SK-N-SH (cell line): ENCODE data around the gene ATP8A2. TPM values are rescaled to one million over a fixed set of nuclear protein-coding genes. Genes with fewer than 3 reads are reported as not detected.

Source experiments
- CTCF ChIA-PET: fragments of 300-600, 350-600 bp; formaldehyde crosslinking; extraction: SDS; loops from one replicate; lab custom pipeline; 2021; lab: Yijun Ruan, JAX
- POLR2A ChIA-PET: fragments of 350-600 bp; sonication (Branson Sonifier 250); formaldehyde crosslinking; extraction: SDS; loops from one replicate; lab custom pipeline; 2020; ENCODE audit warnings: antibody characterized with exemption, inconsistent platforms; lab: Yijun Ruan, JAX
- DNase-seq: peaks from one replicate; pipeline ENCODE4 v3.0.0; 2012
- H2AFZ ChIP-seq: fragments of 200-600 bp; sonication (generic); 2 replicates; pipeline ENCODE4 v1.8.1; 2016; ENCODE audit warnings: antibody characterized with exemption, mild to moderate bottlenecking, low read depth
- H3F3A ChIP-seq: fragments of 200-600 bp; sonication (generic); replicated peaks from 2 replicates; pipeline ENCODE3; 2016; ENCODE audit warnings: antibody characterized with exemption, mild to moderate bottlenecking; ENCODE audit not compliant: insufficient read depth
- H3K27ac ChIP-seq, 2 experiments: fragments of 200-500 bp in 1 of 2; fragments of 200-600 bp in 1 of 2; sonication (Bioruptor generic) in 1 of 2; sonication (generic), shearing (Covaris generic) in 1 of 2; 2 replicates each; pipeline versions ENCODE4 v1.5.1 to v1.6.1; 2014 to 2016; ENCODE audit warnings: low read depth in 2 of 2, inconsistent platforms in 1 of 2, low read length in 1 of 2, mild to moderate bottlenecking in 1 of 2, mixed read lengths in 1 of 2
- H3K27me3 ChIP-seq: fragments of 200-600 bp; sonication (generic), shearing (Covaris generic); 2 replicates; pipeline ENCODE4 v1.6.1; 2016; ENCODE audit warnings: mixed run types; ENCODE audit not compliant: insufficient read depth
- H3K36me3 ChIP-seq, 2 experiments: fragments of 200-500 bp in 1 of 2; fragments of 200-600 bp in 1 of 2; sonication (Bioruptor generic) in 1 of 2; sonication (generic) in 1 of 2; replicated peaks in 1 of 2; 2 replicates each; pipeline versions ENCODE3 to v1.5.1; 2014 to 2016; ENCODE audit warnings: low read length in 1 of 2, mild to moderate bottlenecking in 1 of 2; ENCODE audit not compliant: insufficient read depth in 2 of 2, control insufficient read depth in 1 of 2
- H3K4me1 ChIP-seq, 2 experiments: fragments of 200-500 bp in 1 of 2; fragments of 200-600 bp in 1 of 2; sonication (Bioruptor generic) in 1 of 2; sonication (generic), shearing (Covaris generic) in 1 of 2; 2 replicates each; pipeline versions ENCODE4 v1.5.1 to v1.6.1; 2014 to 2016; ENCODE audit warnings: low read depth in 1 of 2, low read length in 1 of 2, mixed run types in 1 of 2; ENCODE audit not compliant: insufficient read depth in 2 of 2, control insufficient read depth in 1 of 2
- H3K4me2 ChIP-seq: fragments of 200-600 bp; sonication (generic), shearing (Covaris generic); 2 replicates; pipeline ENCODE4 v1.6.1; 2017; ENCODE audit warnings: mixed run types
- H3K4me3 ChIP-seq, 2 experiments: fragments of 200-500 bp in 1 of 2; fragments of 200-600 bp in 1 of 2; sonication (Bioruptor generic) in 1 of 2; sonication (generic), shearing (Covaris generic) in 1 of 2; 2 replicates each; pipeline versions ENCODE4 v1.5.1 to v1.8.1; 2014 to 2016; ENCODE audit warnings: low read depth in 2 of 2, inconsistent platforms in 1 of 2, low read length in 1 of 2, mild to moderate bottlenecking in 1 of 2, mixed read lengths in 1 of 2, moderate library complexity in 1 of 2
- H3K79me2 ChIP-seq: fragments of 200-600 bp; sonication (generic); 2 replicates; pipeline ENCODE4 v1.8.1; 2017; ENCODE audit warnings: mild to moderate bottlenecking; ENCODE audit not compliant: insufficient read depth
- H3K9ac ChIP-seq: fragments of 200-600 bp; sonication (generic); 2 replicates; pipeline ENCODE4 v1.6.1; 2017; ENCODE audit warnings: mixed run types
- H3K9me2 ChIP-seq: fragments of 200-600 bp; sonication (generic); 2 replicates; pipeline ENCODE4 v1.6.1; 2017; ENCODE audit warnings: mixed run types
- H3K9me3 ChIP-seq: fragments of 200-600 bp; sonication (generic); 2 replicates; pipeline ENCODE4 v1.6.1; 2017; ENCODE audit warnings: mixed run types, mild to moderate bottlenecking, moderate library complexity
- H4K20me1 ChIP-seq: fragments of 200-600 bp; sonication (generic); 2 replicates; pipeline ENCODE4 v1.6.1; 2017; ENCODE audit warnings: mild to moderate bottlenecking, mixed run types; ENCODE audit not compliant: insufficient read depth
- CHD2 ChIP-seq: fragments of 150-350 bp; IDR thresholded peaks from 2 replicates; pipeline ENCODE4 v1.6.1; 2018; ENCODE audit warnings: low read length; ENCODE audit not compliant: partially characterized antibody
- EZH2phosphoT487 ChIP-seq: fragments of 200-600 bp; sonication (generic); IDR thresholded peaks from 2 replicates; pipeline ENCODE4 v1.6.1; 2017; ENCODE audit warnings: low read depth, mixed run types, mild to moderate bottlenecking, antibody characterized with exemption, moderate library complexity, borderline replicate concordance
- FOXM1 ChIP-seq: IDR thresholded peaks from 2 replicates; pipeline ENCODE4 v1.4.0; 2012; ENCODE audit warnings: low read depth, mild to moderate bottlenecking
- GATA2 ChIP-seq: sonication (generic); formaldehyde crosslinking; IDR thresholded peaks from 2 replicates; pipeline ENCODE4 v1.5.0; 2020; ENCODE audit warnings: mild to moderate bottlenecking, missing genetic modification reagents
- NFIC ChIP-seq: IDR thresholded peaks from 2 replicates; pipeline ENCODE4 v1.4.0; 2012; ENCODE audit warnings: borderline replicate concordance
- NRF1 ChIP-seq: IDR thresholded peaks from 2 replicates; pipeline ENCODE4 v1.6.1; 2012; ENCODE audit warnings: low read depth, mild to moderate bottlenecking, low read length
- POLR2AphosphoS5 ChIP-seq: IDR thresholded peaks from 2 replicates; pipeline ENCODE4 v1.6.1; 2012; ENCODE audit warnings: low read depth, low read length
- RCOR1 ChIP-seq: fragments of 150-350 bp; IDR thresholded peaks from 2 replicates; pipeline ENCODE4 v1.6.1; 2017; ENCODE audit warnings: antibody characterized with exemption, low read length
- TAF1 ChIP-seq: IDR thresholded peaks from 2 replicates; pipeline ENCODE4 v1.6.1; 2012; ENCODE audit warnings: low read depth, mild to moderate bottlenecking, low read length, moderate library complexity, borderline replicate concordance
- WGBS: methylation state at CpG from one replicate; pipeline ENCODE4 v1.1.6; 2017; ENCODE audit warnings: low lambda C conversion rate; 5-methylcytosine and 5-hydroxymethylcytosine counted together
- polyA plus RNA-seq, 3 experiments: library from polyadenylated mRNA; depleted of rRNA; stranded (reverse); fragments of >200 nt; gene quantifications; 2 replicates each; pipeline ENCODE4 v1.2.3, GENCODE V29; 2012
- TF ChIP-seq, protein P1 (sequence below): fragments of 150-350 bp; IDR thresholded peaks from 2 replicates; pipeline ENCODE4 v1.6.1; 2016; ENCODE audit warnings: mild to moderate bottlenecking, low read depth, low read length
- TF ChIP-seq, protein P2 (sequence below): IDR thresholded peaks from 2 replicates; pipeline ENCODE4 v1.4.0; 2012; ENCODE audit warnings: low read depth, borderline replicate concordance
- TF ChIP-seq, protein P3 (sequence below): IDR thresholded peaks from 2 replicates; pipeline ENCODE4 v1.4.0; 2012; ENCODE audit warnings: low read depth
- TF ChIP-seq, protein P4 (sequence below): fragments of 150-350 bp; IDR thresholded peaks from 2 replicates; pipeline ENCODE4 v1.6.1; 2017; ENCODE audit warnings: antibody characterized with exemption, low read length, low read depth, borderline replicate concordance
- TF ChIP-seq, protein P5 (sequence below): fragments of 200-600 bp; sonication (generic); IDR thresholded peaks from 2 replicates; pipeline ENCODE4 v1.6.1; 2017; ENCODE audit warnings: antibody characterized with exemption, mild to moderate bottlenecking, moderate library complexity
- TF ChIP-seq, protein P6 (sequence below): IDR thresholded peaks from 2 replicates; pipeline ENCODE4; 2012

The ATP8A2 gene
- polyA plus RNA-seq, 1 of the 3 experiments (the other 2 are of a cell fraction), result 0.02 TPM

DNA sequence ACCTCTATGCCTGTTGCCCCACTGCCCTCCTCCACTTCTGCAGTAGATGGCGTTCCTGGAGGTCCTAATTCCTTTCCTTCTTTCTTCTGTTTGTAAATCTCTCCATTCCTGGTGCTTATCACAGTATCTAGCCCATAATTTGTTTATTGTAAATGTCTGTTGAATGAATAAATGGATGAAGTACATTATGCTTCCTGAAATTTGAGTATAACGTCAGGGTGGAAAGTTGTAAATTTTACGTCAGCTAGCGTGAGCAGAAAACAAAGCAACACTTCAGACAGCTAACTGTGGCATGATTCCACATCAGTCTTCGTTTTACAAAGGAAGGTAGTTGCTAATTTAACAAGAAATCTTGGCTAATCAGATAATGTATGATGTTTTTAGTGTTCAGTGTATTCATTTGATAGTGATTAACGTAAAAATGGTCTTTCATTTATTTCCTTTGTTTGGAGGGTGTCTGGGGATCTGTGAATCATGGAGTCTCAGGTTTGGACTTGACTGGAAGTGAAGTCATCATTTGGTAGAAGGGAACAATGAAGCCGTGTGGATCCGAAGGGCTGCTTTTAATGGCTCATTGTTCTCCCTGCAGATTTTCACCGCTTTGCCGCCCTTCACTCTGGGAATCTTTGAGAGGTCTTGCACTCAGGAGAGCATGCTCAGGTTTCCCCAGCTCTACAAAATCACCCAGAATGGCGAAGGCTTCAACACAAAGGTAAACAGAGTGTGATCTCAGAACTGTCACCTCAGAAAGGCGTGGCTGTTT, 465.0 kb downstream of the ATP8A2 start:
- CTCF ChIA-PET, result no interaction called here
- 46% methylated on average over 12 of the region's 12 CpGs for WGBS

More for the DNA sequence above, 465.0 kb downstream of the ATP8A2 start:
- Histone ChIP-seq H3K36me3 (no peaks in the 10 kb centered on the region), H3F3A (no peaks in the 10 kb centered on the region), H3K27ac (no peak overlapping the region), H3K27me3 (no peaks in the 10 kb centered on the region), H4K20me1 (no peaks in the 10 kb centered on the region), H3K79me2 (no peaks in the 10 kb centered on the region), H3K4me1 (no peaks in the 10 kb centered on the region; a peak in 1 of 4 replicates), H3K4me2 (no peak overlapping the region), H2AFZ (no peak overlapping the region), H3K9ac (no peak overlapping the region), H3K9me2 (no peaks in the 10 kb centered on the region), H3K4me3 (no peak overlapping the region), H3K9me3 (no peaks in the 10 kb centered on the region)
- POLR2A ChIA-PET, result no interaction called here
- DNase-seq, result no peak
- TF ChIP-seq NRF1 (no peak), POLR2AphosphoS5 (no peak), CHD2 (no peak), EZH2phosphoT487 (no peak), RCOR1 (no peak), GATA2 (CRISPR knock-in tag) (no peak), NFIC (no peak), FOXM1 (no peak), TAF1 (no peak)
- TF ChIP-seq, protein P1, sequence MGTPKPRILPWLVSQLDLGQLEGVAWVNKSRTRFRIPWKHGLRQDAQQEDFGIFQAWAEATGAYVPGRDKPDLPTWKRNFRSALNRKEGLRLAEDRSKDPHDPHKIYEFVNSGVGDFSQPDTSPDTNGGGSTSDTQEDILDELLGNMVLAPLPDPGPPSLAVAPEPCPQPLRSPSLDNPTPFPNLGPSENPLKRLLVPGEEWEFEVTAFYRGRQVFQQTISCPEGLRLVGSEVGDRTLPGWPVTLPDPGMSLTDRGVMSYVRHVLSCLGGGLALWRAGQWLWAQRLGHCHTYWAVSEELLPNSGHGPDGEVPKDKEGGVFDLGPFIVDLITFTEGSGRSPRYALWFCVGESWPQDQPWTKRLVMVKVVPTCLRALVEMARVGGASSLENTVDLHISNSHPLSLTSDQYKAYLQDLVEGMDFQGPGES, result no peak
- TF ChIP-seq, protein P2, sequence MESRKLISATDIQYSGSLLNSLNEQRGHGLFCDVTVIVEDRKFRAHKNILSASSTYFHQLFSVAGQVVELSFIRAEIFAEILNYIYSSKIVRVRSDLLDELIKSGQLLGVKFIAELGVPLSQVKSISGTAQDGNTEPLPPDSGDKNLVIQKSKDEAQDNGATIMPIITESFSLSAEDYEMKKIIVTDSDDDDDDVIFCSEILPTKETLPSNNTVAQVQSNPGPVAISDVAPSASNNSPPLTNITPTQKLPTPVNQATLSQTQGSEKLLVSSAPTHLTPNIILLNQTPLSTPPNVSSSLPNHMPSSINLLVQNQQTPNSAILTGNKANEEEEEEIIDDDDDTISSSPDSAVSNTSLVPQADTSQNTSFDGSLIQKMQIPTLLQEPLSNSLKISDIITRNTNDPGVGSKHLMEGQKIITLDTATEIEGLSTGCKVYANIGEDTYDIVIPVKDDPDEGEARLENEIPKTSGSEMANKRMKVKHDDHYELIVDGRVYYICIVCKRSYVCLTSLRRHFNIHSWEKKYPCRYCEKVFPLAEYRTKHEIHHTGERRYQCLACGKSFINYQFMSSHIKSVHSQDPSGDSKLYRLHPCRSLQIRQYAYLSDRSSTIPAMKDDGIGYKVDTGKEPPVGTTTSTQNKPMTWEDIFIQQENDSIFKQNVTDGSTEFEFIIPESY, result no peak
- TF ChIP-seq, protein P3, sequence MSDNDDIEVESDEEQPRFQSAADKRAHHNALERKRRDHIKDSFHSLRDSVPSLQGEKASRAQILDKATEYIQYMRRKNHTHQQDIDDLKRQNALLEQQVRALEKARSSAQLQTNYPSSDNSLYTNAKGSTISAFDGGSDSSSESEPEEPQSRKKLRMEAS, result no peak
- TF ChIP-seq, protein P4, sequence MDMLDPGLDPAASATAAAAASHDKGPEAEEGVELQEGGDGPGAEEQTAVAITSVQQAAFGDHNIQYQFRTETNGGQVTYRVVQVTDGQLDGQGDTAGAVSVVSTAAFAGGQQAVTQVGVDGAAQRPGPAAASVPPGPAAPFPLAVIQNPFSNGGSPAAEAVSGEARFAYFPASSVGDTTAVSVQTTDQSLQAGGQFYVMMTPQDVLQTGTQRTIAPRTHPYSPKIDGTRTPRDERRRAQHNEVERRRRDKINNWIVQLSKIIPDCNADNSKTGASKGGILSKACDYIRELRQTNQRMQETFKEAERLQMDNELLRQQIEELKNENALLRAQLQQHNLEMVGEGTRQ, result no peak
- TF ChIP-seq, protein P5, sequence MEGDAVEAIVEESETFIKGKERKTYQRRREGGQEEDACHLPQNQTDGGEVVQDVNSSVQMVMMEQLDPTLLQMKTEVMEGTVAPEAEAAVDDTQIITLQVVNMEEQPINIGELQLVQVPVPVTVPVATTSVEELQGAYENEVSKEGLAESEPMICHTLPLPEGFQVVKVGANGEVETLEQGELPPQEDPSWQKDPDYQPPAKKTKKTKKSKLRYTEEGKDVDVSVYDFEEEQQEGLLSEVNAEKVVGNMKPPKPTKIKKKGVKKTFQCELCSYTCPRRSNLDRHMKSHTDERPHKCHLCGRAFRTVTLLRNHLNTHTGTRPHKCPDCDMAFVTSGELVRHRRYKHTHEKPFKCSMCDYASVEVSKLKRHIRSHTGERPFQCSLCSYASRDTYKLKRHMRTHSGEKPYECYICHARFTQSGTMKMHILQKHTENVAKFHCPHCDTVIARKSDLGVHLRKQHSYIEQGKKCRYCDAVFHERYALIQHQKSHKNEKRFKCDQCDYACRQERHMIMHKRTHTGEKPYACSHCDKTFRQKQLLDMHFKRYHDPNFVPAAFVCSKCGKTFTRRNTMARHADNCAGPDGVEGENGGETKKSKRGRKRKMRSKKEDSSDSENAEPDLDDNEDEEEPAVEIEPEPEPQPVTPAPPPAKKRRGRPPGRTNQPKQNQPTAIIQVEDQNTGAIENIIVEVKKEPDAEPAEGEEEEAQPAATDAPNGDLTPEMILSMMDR, result no peak
- TF ChIP-seq, protein P6, sequence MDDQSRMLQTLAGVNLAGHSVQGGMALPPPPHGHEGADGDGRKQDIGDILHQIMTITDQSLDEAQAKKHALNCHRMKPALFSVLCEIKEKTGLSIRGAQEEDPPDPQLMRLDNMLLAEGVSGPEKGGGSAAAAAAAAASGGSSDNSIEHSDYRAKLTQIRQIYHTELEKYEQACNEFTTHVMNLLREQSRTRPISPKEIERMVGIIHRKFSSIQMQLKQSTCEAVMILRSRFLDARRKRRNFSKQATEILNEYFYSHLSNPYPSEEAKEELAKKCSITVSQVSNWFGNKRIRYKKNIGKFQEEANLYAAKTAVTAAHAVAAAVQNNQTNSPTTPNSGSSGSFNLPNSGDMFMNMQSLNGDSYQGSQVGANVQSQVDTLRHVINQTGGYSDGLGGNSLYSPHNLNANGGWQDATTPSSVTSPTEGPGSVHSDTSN, result no peak
